Adipose tissue (tissue), 3 donors: ENCODE measurements around the gene B3GAT2. TPM values are rescaled to one million over a fixed set of nuclear protein-coding genes. Genes with fewer than 3 reads are reported as not detected.
"Not testable (repeated sequence)": the region's sequence is repeated elsewhere in the genome, so short reads cannot be mapped to it uniquely, and the experiment has no call there.

ENCODE experiments used
- H3K27ac ChIP-seq: one replicate; pipeline ENCODE4 v1.5.1; 2013; ENCODE audit warnings: low read depth, low read length
- WGBS, 3 donors: extraction: QIAGEN DNeasy Blood & Tissue Kit; methylation state at CpG; one replicate each; pipeline ENCODE4 v1.1.7; 2013; 5-methylcytosine and 5-hydroxymethylcytosine counted together
- polyA plus RNA-seq, 3 donors: library from polyadenylated mRNA; stranded (reverse); fragments of 200-250 nt; gene quantifications; one replicate each; pipeline ENCODE4 v1.2.3, GENCODE V29; 2013
- donor health status: healthy with polysubstance abuse.
- donor health status: Bipolar disorder and iron deficiency.
- donor health status: healthy.

The B3GAT2 gene
- under 1 TPM; 0.09 to 0.11 (median 0.10) TPM for polyA plus RNA-seq

DNA sequence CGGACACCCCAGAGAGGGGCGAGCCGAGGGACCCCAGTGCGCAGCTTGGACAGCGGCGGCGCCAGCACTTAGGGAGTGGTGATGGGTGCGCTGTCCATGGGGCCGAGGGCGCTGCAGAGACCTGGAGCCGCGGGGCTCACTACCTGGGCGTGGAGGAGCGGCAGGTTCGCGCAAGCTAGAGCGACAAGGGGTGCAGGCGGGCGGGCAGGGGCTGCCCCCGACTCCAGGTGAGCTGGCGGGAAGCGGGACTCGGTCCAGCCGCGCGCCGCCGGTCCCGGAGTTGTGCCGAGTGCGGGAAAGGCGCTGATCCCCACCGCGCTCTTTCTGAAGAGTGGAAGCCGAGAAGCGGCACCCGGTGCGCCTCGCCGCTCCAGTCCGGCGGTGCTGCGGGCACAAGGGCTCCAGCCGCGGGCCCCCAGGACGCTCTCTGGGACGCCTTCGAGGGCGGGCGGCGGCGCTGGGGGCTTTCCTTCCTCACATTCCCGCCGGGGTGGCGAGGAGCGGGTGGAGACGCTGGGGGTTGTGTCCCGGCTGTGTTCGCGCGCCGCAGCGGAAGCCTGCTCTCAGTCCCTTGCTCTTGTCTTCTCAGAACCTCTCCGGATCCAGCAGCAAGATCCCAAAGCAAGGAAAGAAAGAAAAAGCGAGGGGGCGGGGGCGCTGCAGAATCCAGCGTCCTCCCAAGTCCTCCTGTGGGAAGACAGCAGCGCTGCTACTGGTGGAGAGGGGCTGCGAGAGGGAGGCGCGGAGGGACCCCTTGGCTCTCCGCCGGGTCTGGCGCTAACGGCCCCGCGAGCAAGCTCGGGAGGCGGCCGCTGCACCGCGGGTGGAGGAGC is at the start of gene B3GAT2:
Gene B3GAT2 (minus strand): TSS at position 610 of the 833 bp plus-strand sequence. CDS start 631 bp downstream, outside the sequence.
- 1% methylated on average over 71 to 83 of the region's 83 CpGs for WGBS, 3 donors
- H3K27ac ChIP-seq = no peak within 1 kb of the TSS

DNA sequence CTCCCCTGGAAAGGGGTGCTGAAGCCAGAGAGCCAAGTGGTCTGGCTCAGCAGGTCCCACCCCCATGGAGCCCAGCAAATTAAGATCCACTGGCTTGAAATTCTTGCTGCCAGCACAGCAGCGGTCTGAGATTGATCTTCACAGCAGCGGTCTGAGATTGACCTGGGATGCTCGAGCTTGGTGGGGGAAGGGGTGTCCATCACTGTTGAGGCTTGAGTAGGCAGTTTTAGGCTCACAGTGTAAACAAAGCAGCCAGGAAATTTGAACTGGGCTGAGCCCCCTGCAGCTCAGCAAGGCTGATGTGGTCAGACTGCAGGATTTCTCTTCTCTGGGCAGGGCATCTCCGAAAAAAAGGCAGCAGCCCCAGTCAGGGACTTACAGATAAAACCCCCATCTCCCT is 41.3 kb upstream of the B3GAT2 start:
- WGBS, 3 donors = 14 to 34% (median 32%) methylated on average over 4 of the region's 4 CpGs

GRCh38 chr6:70997379-70997778 is 40.5 kb upstream of the B3GAT2 start:
- H3K27ac ChIP-seq = no peak overlapping the region
- 57 to 78% (median 76%) methylated on average over 3 of the region's 3 CpGs for WGBS, 3 donors

More for the DNA sequence above, 41.3 kb upstream of the B3GAT2 start:
- no peak overlapping the region for H3K27ac ChIP-seq

GRCh38 chr6:70996106-70996505 is 39.2 kb upstream of the B3GAT2 start:
- H3K27ac ChIP-seq = no peak overlapping the region
- 74 to 80% (median 79%) methylated on average over 1 of the region's 1 CpG for WGBS, 3 donors

GRCh38 chr6:70995411-70995810 is 38.6 kb upstream of the B3GAT2 start:
- no peak overlapping the region for H3K27ac ChIP-seq

DNA sequence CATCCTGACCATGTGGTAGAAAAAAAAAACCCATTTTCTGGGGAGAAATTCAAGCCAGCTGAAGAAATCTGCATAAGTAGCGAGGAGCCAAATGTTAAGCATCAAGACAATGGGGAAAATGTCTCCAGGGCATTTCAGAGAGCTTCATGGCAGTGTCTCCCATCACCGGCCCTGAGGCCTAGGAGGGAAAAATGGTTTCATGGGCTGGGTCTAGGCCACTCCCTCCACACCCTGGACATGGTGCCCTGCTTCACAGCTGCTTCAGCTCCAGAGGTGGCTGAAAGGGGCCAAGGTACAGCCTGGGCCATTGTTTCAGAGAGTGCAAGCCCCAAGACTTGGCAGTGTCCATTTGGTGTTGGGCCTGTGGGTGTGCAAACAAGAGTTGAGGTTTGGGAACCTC is 34.4 kb upstream of the B3GAT2 start:
- H3K27ac ChIP-seq = no peak overlapping the region
- WGBS, 3 donors = 77 to 91% (median 88%) methylated on average over 2 of the region's 2 CpGs

GRCh38 chr6:70985156-70985555 is 28.3 kb upstream of the B3GAT2 start:
- WGBS, 3 donors = 51 to 65% (median 61%) methylated on average over 4 of the region's 4 CpGs
- no peak overlapping the region for H3K27ac ChIP-seq

GRCh38 chr6:70982747-70983146 is 25.9 kb upstream of the B3GAT2 start:
- 84 to 91% (median 89%) methylated on average over 3 of the region's 3 CpGs for WGBS, 3 donors
- H3K27ac ChIP-seq = no peak overlapping the region

GRCh38 chr6:70980727-70981126 is 23.9 kb upstream of the B3GAT2 start:
- no peak overlapping the region for H3K27ac ChIP-seq
- WGBS, 3 donors = 43 to 62% (median 57%) methylated on average over 3 to 4 of the region's 4 CpGs

DNA sequence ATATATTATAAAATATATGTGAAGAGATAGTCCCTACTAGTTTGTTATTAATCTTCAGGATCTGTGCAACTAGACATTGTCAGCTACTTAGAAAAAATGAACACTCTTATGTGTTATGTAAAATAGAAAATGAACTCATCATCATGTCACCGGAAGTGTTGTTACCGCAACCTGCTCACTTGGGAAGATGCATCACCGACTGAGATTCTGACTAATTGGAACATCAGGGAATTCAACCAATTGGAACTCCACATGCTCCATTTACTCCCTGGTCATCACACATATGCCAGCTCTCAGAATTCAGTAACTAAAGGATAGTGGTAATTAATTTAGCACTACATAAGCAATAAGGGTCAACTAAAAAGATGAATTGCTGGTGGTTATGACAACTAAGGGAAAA is 16.7 kb upstream of the B3GAT2 start:
- H3K27ac ChIP-seq = no peak overlapping the region
- 93 to 95% (median 94%) methylated on average over 3 of the region's 3 CpGs for WGBS, 3 donors

GRCh38 chr6:70967049-70967448 is 10.2 kb upstream of the B3GAT2 start:
- no peak overlapping the region for H3K27ac ChIP-seq
- WGBS, 3 donors = 79 to 91% (median 89%) methylated on average over 3 of the region's 3 CpGs

GRCh38 chr6:70957284-70957617 is 391 bp upstream of the B3GAT2 start:
- WGBS, 3 donors = 5 to 9% (median 7%) methylated on average over 19 of the region's 19 CpGs
- no peak overlapping the region for H3K27ac ChIP-seq

DNA sequence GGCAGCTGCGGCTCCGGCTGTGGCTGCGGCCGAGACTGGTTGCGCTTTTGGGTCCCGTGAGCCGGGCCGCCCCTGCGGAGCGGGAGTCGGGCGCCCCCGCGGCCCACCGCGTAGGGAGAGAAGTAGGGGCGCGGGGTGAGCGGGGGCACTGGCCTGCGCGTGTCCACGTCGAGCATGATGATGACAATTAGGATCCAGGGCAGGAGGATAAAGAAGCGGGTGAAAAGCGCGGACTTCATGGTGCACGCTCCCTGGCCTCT is 739 bp downstream of the B3GAT2 start:
- WGBS, 3 donors = 0 to 2% (median 1%) methylated on average over 27 of the region's 27 CpGs
- H3K27ac ChIP-seq = no peak overlapping the region

DNA sequence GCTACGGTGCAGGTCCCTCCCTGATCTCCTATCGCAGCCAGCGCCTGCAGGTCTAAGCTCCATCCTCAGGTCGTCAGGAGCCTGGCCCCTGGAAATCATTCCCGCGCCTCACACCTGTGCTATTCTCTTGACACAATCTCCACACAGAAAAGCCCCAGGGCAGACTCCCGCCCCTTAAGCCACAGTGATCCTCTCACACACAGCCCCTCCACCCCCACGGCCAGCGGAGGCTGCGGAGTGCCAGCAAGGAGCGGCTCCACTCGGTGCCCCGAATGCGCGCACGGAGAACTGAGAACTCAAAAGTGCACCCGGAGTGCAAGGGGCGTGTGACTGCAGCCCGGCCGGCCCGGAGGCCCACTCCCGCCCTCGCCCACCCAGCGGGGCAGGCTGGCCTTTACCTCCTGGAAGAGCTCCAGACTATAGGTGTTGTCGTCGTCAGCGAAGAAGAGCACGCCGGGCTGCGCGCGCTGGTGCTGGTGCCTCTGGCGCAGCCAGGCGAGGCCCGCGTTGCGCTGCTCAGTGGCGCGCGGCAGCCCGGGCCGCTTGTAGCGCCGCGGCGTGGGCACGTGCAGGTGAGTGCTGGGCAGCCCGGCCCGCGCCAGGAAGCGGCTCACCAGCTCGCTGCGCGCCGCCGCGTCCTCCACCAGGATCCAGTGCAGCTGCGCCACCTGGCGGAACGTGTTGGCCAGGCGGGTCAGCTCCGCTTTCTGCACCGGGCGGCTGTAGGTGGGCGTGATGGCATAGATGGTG is 1.2 kb downstream of the B3GAT2 start:
- WGBS, 3 donors = 1 to 2% (median 1%) methylated on average over 45 to 65 of the region's 65 CpGs
- H3K27ac ChIP-seq = no peak overlapping the region

GRCh38 chr6:70954750-70955149 is 2.1 kb downstream of the B3GAT2 start:
- WGBS, 3 donors = 17 to 25% (median 25%) methylated on average over 13 to 14 of the region's 14 CpGs
- no peak overlapping the region for H3K27ac ChIP-seq

DNA sequence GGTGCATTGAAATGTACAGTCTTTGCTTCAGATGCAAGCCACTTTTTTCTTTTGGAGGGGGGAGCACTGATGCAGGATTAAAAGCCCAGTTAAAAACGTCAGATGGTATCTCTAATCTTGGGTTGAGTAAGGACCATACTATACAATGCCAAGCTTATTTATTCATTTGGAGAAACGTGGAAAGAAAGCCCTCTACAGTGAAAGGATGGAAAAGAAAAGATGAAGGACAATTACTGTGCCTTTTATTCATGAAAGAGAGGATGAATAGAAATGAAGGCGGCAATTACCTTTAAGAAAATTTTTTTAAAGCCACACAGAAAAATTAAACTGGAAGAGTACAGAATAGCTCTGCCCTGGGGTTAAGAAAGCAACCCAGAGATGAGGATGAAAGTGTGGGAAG is 2.7 kb downstream of the B3GAT2 start:
- 49 to 53% (median 52%) methylated on average over 3 of the region's 3 CpGs for WGBS, 3 donors
- no peak overlapping the region for H3K27ac ChIP-seq

GRCh38 chr6:70952608-70953165 is 4.2 kb downstream of the B3GAT2 start:
- 63 to 73% (median 69%) methylated on average over 3 of the region's 3 CpGs for WGBS, 3 donors
- no peak overlapping the region for H3K27ac ChIP-seq

DNA sequence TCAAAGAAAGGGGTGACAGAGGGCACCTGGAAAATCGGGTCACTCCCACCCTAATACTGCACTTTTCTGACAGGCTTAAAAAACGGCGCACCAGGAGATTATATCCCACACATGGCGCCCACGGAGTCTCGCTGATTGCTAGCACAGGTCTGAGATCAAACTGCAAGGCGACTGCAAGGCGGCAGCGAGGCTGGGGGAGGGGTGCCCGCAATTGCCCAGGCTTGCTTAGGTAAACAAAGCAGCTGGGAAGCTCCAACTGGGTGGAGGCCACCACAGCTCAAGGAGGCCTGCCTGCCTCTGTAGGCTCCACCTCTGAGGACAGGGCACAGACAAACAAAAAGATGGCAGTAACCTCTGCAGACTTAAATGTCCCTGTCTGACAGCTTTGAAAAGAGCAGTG is 12.5 kb downstream of the B3GAT2 start:
- not testable (repeated sequence) for H3K27ac ChIP-seq
- 85 to 90% (median 87%) methylated on average over 7 to 10 of the region's 10 CpGs for WGBS, 3 donors

DNA sequence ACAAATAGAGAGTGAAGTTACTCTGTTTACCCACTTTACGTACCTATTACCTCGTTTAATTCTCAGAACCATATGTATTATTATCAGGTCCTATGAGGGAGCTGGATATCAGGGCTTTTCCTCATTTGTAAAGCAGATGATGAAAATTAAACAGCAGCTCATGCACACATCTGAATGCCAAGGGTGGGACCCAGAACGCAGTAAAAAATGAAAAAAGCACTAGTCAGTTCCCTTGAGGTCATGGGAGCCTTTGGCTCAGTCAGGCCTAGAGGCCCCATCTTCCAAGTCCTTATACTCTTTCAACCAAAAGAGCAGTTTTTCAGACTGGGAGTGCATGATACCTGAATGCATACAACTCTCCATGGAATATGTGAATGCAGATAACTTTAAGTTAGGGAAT is 23.0 kb downstream of the B3GAT2 start:
- 76 to 88% (median 77%) methylated on average over 3 of the region's 3 CpGs for WGBS, 3 donors

GRCh38 chr6:70905742-70906141 is 51.1 kb downstream of the B3GAT2 start:
- WGBS, 3 donors = 37 to 70% (median 54%) methylated on average over 1 of the region's 1 CpG

More for the DNA sequence above, 23.0 kb downstream of the B3GAT2 start:
- H3K27ac ChIP-seq = no peak overlapping the region

More at GRCh38 chr6:70905742-70906141, 51.1 kb downstream of the B3GAT2 start:
- no peak overlapping the region for H3K27ac ChIP-seq
